ENCODE results near the gene GLI3. TPM values are rescaled to one million over a fixed set of nuclear protein-coding genes. Genes with fewer than 3 reads are reported as not detected.

The GLI3 gene
- total RNA-seq, 1 experiment from 2014 or later: 46.2 TPM

- peaks cover 10% of the 10 kb centered on the region for H3K36me3 Mint-ChIP-seq
- ChIA-PET POLR2A (no interaction called here), CTCF (interaction anchor here (0.7 kb wide), 1 partner anchor 74 kb away, joined by 3 read pairs; no protein-coding TSS in a partner anchor)
- TF ChIP-seq HMGA2 (CRISPR knock-in tag; IDR thresholded peaks at IDR 0.05) (no peak), ZNF425 (CRISPR knock-in tag; conservative IDR thresholded peaks at IDR 0.05) (no peak), MYBL2 (CRISPR knock-in tag; IDR thresholded peaks at IDR 0.05) (no peak), FOXK1 (CRISPR knock-in tag; IDR thresholded peaks at IDR 0.05) (no peak), CREM (CRISPR knock-in tag; IDR thresholded peaks at IDR 0.05) (no peak), ETV6 (CRISPR knock-in tag; IDR thresholded peaks at IDR 0.05) (no peak), GTF2I (CRISPR knock-in tag; conservative IDR thresholded peaks at IDR 0.05) (no peak), GABPB1 (CRISPR knock-in tag; IDR thresholded peaks at IDR 0.05) (no peak), USF2 (CRISPR knock-in tag; IDR thresholded peaks at IDR 0.05) (no peak), ZNF671 (CRISPR knock-in tag; IDR thresholded peaks at IDR 0.05) (no peak), AFF4 (CRISPR knock-in tag; IDR thresholded peaks at IDR 0.05; ENCODE audit: borderline replicate concordance) (no peak)
- no peak for DNase-seq (ENCODE audit: low spot score)
- H3K9me3 Mint-ChIP-seq: no peaks in the 10 kb centered on the region
- peaks cover 15% of the 10 kb centered on the region for H3K4me1 Mint-ChIP-seq
- H3K4me3 Mint-ChIP-seq: no peak overlapping the region
- H3K27me3 Mint-ChIP-seq (ENCODE audit: low read depth): no peaks in the 10 kb centered on the region
- ATAC-seq: no peak
- H3K27ac Mint-ChIP-seq: no peak overlapping the region
These were observed 91.5 kb downstream of the GLI3 start for GRCh38 chr7:42145539-42145938.

- Mint-ChIP-seq H3K9me3 (no peaks in the 10 kb centered on the region), H3K27me3 (ENCODE audit: low read depth) (no peaks in the 10 kb centered on the region), H3K27ac (no peak overlapping the region), H3K4me3 (no peak overlapping the region), H3K36me3 (peaks cover 10% of the 10 kb centered on the region), H3K4me1 (peaks cover 15% of the 10 kb centered on the region)
- ATAC-seq (no peak), DNase-seq (ENCODE audit: low spot score) (no peak)
- POLR2A ChIA-PET: no interaction called here
- TF ChIP-seq CTCF (IDR thresholded peaks at IDR 0.05): no peak
- CTCF ChIA-PET: interaction anchor here (0.7 kb wide), 1 partner anchor 73 kb away, joined by 3 read pairs; no protein-coding TSS in a partner anchor
These were observed 92.4 kb downstream of the GLI3 start for GRCh38 chr7:42144604-42145003.

GRCh38 chr7:42143711-42144600 lies 93.1 kb downstream of the GLI3 start:
- Mint-ChIP-seq H3K4me3 (no peak overlapping the region), H3K9me3 (no peaks in the 10 kb centered on the region), H3K27ac (no peak overlapping the region), H3K36me3 (peaks cover 10% of the 10 kb centered on the region), H3K27me3 (ENCODE audit: low read depth) (no peaks in the 10 kb centered on the region), H3K4me1 (peaks cover 19% of the 10 kb centered on the region)
- TF ChIP-seq JUN (CRISPR knock-in tag; IDR thresholded peaks at IDR 0.05): no peak
- TF ChIP-seq SMAD3 (CRISPR knock-in tag; IDR thresholded peaks at IDR 0.05; ENCODE audit: borderline replicate concordance): no peak
- ATAC-seq: no peak
- ChIA-PET CTCF (no interaction called here), POLR2A (no interaction called here)
- no peak for DNase-seq (ENCODE audit: low spot score)

Data from WTC11 (cell line).